HuH-7 (cell line): ENCODE measurements around the gene NRIP3.
"Not testable (repeated sequence)": the region's sequence is repeated elsewhere in the genome, so short reads cannot be mapped to it uniquely, and the experiment has no call there.

ENCODE experiments used
- DNase-seq: peaks from one replicate; pipeline ENCODE4 v3.0.0; 2011; ENCODE audit warnings: low spot score

NRIP3 gene

DNA sequence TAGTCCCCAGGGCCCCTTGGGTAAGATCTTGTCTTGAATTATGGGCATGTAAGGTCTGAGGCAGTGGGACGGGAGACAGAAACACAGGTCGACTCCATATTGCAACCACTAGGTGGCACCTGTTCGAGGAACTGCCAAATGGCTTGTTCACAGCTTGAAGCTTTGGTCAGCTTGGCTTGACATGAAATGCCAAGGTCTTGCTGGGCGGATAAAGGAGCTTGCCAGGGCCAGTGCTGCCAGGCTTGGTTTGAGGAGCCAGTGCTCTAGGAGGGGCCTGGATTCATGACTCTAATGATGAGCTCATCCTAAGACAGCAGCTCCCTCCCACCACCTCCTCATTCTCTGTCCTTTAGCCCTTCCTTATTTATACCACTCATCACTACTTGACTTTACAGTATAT is 11.9 kb upstream of the NRIP3 start:
- DNase-seq, result peak; percentile 83

- no peak for DNase-seq
Measured at GRCh38 chr11:9014826-9015225, 11.0 kb upstream of the NRIP3 start.

DNA sequence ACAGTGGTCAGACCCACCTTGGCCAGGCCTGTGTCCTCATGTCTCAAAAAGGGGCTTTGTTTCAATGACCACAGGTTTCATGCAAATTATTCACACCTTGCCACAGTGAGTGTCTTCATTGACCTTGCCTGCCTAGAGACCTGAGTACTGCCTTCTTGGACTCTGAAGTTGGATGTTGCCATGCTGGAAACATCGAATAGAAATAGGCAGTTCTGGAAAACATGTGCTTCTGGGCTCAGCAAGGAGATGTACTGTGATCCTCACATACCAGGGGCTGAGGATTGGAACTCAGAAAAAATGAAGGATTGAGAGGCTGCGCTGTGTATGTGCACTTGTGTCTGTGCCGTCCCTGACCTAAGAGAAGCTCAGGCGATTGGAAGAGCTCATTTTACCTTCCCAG is 9.6 kb upstream of the NRIP3 start:
- DNase-seq, result no peak

DNA sequence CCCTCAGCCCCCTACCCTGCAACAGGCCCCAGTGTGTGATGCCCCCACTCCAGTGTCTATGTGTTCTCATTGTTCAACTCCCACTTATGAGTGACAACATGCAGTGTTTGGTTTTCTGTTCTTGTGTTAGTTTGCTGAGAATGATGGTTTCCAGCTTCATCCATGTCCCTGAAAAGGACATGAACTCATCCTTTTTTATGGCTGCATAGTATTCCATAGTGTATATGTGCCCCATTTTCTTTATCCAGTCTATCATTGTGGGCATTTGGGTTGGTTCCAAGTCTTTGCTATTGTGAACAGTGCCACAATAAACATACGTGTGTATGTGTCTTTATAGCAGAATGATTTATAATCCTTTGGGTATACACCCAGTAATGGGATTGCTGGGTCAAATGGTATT is 5.7 kb upstream of the NRIP3 start:
- DNase-seq, result not testable (repeated sequence)

DNA sequence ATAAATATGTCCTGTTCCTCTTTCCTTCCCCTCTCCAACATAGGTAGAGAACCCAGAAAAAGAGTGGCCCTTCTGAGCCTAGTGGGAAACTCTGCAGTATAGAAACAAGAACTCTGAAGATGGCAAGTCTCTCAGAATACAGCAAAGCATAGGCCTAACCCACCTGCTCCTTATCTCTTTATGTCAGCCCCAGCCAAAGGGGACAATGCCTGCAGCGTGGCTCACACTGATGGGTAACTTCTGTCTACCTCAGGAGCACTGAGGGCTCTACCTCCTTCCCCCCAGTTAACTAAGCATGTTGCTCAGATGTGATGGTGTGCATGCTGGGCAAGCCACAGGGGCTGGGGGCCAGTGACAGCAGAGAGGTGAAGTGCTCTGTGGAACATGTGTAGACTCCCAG is 4.9 kb upstream of the NRIP3 start:
- no peak for DNase-seq

GRCh38 chr11:9008011-9008550 is 4.3 kb upstream of the NRIP3 start:
- no peak for DNase-seq

- DNase-seq, result no peak
Measured at GRCh38 chr11:9005087-9005486, 1.3 kb upstream of the NRIP3 start.

DNA sequence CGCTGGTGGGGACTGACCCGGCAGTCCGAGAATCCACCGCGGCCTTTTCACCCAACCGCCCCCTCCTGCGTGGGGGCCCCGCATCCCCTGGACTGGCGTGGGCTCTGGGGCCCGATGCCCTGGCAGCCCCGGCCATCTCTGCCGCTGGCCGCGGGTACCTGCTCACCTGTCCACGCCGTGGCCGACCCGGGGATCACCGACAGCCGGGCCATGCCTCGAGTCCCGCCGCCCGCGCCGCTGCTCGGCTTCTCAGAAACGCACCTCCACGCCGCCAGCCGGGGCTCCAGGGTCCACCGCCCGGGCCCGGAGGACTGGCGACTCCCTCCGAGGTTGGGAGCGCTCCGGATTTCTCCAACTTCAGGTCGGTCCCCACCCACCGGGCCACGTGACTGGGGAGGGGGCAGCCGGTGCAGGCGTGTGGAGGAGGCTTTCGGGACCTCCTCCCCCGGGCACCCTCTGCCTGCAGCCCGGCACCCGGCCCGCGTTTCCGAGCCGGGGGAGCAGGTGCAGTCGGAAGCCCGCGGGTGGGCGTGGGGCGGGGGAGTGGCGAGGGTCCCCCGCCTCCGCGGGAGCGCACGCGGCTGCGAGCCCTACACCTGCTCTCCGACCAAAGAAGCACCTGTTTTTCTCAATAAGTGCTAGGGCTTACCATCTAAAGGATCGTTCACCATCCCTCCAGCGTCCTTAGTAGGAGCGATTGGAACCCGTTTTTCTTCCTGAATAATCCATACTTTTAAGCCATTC is 554 bp upstream of the NRIP3 start:
- DNase-seq, result no peak

- DNase-seq, result no peak
Measured at GRCh38 chr11:9002920-9003572, 755 bp downstream of the NRIP3 start.

- DNase-seq, result no peak
Measured at GRCh38 chr11:9001736-9002135, 2.1 kb downstream of the NRIP3 start.

DNA sequence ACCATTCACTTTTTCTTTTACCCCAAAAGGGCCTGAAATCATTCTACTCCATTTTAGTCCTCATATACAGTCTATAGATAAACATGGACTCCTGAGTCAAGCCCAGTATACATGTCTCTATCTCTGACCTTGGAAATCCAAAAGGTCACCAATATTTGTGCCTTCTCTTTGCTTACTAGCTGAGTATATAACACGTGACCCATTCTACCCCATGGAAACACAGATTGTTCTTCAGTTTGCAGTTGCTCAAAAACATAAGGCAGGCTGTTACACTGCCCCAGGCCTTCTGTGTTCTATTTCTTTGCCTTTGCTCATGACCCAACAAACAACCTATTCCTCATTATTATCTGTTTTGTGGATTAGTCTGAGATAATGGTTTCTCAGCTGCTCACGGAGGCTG is 5.8 kb downstream of the NRIP3 start:
- DNase-seq, result no peak

- no peak for DNase-seq
Measured at GRCh38 chr11:8997451-8997850, 6.3 kb downstream of the NRIP3 start.

GRCh38 chr11:8989453-8989852 is 14.3 kb downstream of the NRIP3 start:
- DNase-seq, result no peak

DNA sequence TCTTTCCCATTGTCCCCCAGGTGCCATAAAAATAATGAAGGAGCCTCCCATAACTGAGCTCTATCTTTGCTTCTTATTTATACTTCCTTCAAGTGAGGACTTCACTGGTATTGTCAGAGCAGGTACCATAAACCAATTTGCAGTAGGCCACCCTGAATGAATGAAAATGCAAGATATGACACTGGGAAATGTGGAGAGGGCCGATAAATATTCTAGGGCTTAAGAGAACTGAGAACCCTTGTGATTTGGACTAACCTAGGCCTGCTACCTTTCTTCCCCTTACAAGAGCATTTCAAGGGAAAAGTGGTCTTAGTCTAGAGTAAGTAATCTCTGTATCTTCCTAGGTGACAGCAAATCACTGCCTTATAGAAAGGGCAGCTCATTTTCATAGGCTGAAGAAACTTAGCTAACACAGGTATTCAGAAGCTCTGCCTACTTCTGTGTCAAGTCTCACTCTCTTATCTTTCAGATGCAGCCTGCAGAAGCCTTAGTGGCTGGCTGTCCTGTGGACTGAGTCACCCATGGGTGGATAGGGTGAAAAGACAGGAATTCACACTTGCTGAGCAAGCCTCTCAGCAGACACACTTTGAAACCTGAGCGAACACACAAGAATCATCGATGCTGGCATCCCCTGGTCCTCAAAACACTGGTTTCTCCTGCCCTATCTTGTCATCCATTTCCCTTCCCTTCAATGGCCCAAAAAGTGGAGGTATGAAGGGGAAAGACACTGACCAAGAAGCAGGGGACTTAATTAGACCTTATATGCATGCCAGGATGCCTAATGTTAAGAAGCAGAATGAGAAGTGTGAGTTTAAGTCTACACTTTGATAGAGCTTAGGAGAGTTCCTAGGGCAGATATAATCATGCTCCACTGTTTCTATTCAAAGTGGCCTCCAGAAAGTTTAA is 15.2 kb downstream of the NRIP3 start:
- no peak for DNase-seq

GRCh38 chr11:8987446-8987845 is 16.4 kb downstream of the NRIP3 start:
- no peak for DNase-seq

DNA sequence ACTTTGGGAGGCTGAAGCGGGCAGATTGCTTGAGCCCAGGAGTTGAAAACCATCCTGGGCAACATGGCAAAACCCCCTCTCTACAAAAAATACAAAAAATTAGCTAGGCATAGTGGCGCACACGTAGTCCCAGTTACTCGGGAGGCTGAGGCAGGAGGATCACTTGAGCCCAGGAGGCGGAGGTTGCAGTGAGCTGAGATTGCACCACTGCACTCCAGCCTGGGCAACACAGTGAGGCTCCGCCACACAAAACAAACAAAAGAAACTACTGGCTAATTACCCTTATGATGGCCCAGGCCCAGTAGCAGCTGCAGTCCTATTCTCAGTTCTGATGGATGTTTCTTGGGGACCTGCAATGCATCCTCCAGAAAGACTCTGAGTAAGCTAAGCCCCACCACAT is 17.0 kb downstream of the NRIP3 start:
- not testable (repeated sequence) for DNase-seq

GRCh38 chr11:8985462-8985861 is 18.3 kb downstream of the NRIP3 start:
- no peak for DNase-seq

DNA sequence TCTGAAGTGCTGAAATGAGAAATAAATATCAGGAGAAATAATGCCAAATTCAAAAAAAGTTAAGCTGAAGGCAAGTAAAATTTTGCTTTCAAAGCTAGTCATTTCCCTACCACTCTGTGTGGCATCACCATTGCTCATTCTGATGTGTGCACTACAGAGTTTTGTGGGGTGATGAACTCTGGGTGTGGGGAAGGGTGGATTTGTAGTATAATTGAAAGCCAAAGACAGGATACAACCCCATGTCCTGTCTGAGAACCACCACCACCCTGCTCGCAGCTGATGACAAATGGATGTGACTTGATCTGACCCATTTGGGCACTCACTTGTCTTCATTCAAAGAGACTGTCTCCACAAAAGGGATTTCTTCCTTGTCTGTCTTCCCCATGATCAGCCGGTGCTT is 20.2 kb downstream of the NRIP3 start:
- DNase-seq, result no peak

DNA sequence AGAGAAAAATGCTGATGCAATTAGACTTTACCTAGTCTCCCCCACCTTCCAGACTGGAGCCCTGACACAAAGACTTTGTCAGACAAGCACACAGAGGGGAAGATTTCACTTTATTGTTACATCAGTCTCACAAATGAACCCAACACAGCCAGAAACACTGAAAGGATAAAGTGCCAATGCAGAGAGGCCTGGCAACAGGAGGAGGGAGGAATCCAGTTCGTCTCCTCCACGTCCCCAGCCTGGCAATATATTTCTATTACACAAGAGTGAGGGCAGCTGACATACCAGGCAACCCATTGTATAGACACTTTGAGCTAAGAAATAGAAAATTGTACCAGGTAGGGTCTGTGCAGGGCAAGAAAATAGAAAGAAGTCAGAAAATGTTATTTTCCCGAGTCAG is 23.3 kb downstream of the NRIP3 start:
- no peak for DNase-seq

GRCh38 chr11:8979365-8979764 is 24.4 kb downstream of the NRIP3 start:
- DNase-seq, result not testable (repeated sequence)

DNA sequence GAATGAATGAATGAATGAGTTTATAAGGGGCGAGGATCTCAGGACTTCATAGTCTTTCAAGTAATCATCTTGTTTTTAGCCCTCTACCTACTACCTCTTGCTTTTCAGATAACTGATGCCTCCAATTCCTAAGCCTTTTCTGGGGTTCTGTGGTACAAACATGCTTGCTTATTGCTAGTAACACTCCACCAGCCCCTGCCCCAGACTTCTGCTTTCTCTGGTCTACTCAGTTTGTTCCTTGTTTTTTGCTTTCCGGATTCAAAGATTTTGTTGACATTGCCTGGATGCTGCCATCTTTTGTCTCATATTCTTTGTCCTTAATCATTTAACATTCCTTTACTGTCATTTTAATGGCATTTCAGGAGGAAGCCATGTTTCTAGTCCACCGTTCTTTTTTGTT is 30.7 kb downstream of the NRIP3 start:
- DNase-seq, result no peak

DNA sequence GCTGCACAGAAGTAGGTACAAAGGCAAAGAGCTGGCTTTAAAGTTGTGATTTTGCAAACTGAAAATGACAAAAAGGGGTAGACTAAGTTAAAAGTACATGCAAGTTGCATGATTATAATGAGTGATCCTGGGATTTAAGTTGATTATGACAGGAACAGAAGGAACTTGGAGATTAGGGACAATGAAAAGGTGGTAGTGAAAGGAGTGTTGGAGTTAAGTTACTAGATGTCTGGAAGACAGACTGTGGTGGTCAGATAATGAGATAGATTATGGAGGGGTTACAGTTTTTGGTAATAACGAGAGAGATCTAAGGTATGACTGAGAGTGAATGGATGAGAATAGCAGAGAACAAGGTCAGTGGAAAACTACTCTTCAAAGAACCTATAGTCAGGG is 31.9 kb downstream of the NRIP3 start:
- DNase-seq, result no peak
